Measurements from ENCODE around the gene CRISP1.

- TF ChIP-seq CTCF (IDR thresholded peaks at IDR 0.05) (no peak), SIN3A (IDR thresholded peaks at IDR 0.05; ENCODE audit: borderline replicate concordance, low read depth, low read length) (no peak), RCOR1 (IDR thresholded peaks at IDR 0.05; ENCODE audit: low read length) (no peak), GATA2 (CRISPR knock-in tag; IDR thresholded peaks at IDR 0.05) (no peak), IRF3 (IDR thresholded peaks at IDR 0.05; ENCODE audit: low read depth, low read length) (no peak), EP300 (IDR thresholded peaks at IDR 0.05; ENCODE audit: borderline replicate concordance in 1 of 2, low read depth in 1 of 2, low read length in 1 of 2) (no peak), FOXM1 (IDR thresholded peaks at IDR 0.05; ENCODE audit: low read depth) (no peak), RFX5 (IDR thresholded peaks at IDR 0.05; ENCODE audit: low read length) (no peak), NRF1 (IDR thresholded peaks at IDR 0.05; ENCODE audit: low read depth, low read length) (no peak), RXRA (IDR thresholded peaks at IDR 0.05; ENCODE audit: borderline replicate concordance, low read depth) (no peak), MXI1 (IDR thresholded peaks at IDR 0.05; ENCODE audit: low read depth, low read length) (no peak), REST (IDR thresholded peaks at IDR 0.05; ENCODE audit: low read depth, low read length) (no peak), POLR2AphosphoS5 (IDR thresholded peaks at IDR 0.05; ENCODE audit: low read depth, low read length) (no peak)
Measured at GRCh38 chr6:49847673-49848072, 18.7 kb downstream of the CRISP1 start.
